Measurements from ENCODE around the gene SYT1.

- no peak for TF ChIP-seq CTCF (IDR thresholded peaks at IDR 0.05)
- TF ChIP-seq POLR2AphosphoS5 (IDR thresholded peaks at IDR 0.05): no peak
Observed at GRCh38 chr12:79295572-79295971, 431.0 kb downstream of the SYT1 start.
